Ovary (tissue), 3 donors: ENCODE data around the gene ZNF500.

Experiments used
- EP300 ChIP-seq: sonication (generic); formaldehyde crosslinking; IDR thresholded peaks from one replicate; pipeline ENCODE4 v1.6.1; 2017; ENCODE audit warnings: antibody characterized with exemption
- POLR2A ChIP-seq: fragments of 450-650 bp; IDR thresholded peaks from one replicate; pipeline ENCODE4 v1.6.1; 2017; ENCODE audit warnings: antibody characterized with exemption, mild to moderate bottlenecking, moderate library complexity
- TF ChIP-seq, protein P1 (sequence below), 3 donors: fragments of 450-650 bp in 2 of 3; fragments of 200-600 bp in 1 of 3; IDR thresholded peaks; one replicate each; pipeline versions ENCODE4 v1.5.1 to v1.8.0; 2016 to 2022; ENCODE audit warnings: antibody characterized with exemption in 3 of 3, mild to moderate bottlenecking in 1 of 3
- donor health status: DM: no; HTN: no; CAD: no.

GRCh38 chr16:4795181-4795827, 28.3 kb upstream of the ZNF500 start, which contains the start of gene SMIM22:
- no peak for TF ChIP-seq POLR2A
- TF ChIP-seq, protein P1, sequence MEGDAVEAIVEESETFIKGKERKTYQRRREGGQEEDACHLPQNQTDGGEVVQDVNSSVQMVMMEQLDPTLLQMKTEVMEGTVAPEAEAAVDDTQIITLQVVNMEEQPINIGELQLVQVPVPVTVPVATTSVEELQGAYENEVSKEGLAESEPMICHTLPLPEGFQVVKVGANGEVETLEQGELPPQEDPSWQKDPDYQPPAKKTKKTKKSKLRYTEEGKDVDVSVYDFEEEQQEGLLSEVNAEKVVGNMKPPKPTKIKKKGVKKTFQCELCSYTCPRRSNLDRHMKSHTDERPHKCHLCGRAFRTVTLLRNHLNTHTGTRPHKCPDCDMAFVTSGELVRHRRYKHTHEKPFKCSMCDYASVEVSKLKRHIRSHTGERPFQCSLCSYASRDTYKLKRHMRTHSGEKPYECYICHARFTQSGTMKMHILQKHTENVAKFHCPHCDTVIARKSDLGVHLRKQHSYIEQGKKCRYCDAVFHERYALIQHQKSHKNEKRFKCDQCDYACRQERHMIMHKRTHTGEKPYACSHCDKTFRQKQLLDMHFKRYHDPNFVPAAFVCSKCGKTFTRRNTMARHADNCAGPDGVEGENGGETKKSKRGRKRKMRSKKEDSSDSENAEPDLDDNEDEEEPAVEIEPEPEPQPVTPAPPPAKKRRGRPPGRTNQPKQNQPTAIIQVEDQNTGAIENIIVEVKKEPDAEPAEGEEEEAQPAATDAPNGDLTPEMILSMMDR (IDR thresholded peaks at IDR 0.05) = no peak
- no peak for TF ChIP-seq EP300
